H9 (cell line): ENCODE measurements around the gene FAM193A. TPM values are rescaled to one million over a fixed set of nuclear protein-coding genes. Genes with fewer than 3 reads are reported as not detected.
A peak's percentile ranks its signal among the peaks of the same experiment; 100 is the strongest.

ENCODE experiments used
- DNase-seq: peaks from one replicate; pipeline ENCODE4 v3.0.0-alpha.2; 2017
- H2AFZ ChIP-seq: one replicate; pipeline ENCODE4 v1.6.1; 2013; ENCODE audit warnings: mild to moderate bottlenecking, low read length, control low read depth, moderate library complexity
- H2AK5ac ChIP-seq: 2 replicates; pipeline ENCODE4 v1.6.1; 2013; ENCODE audit warnings: low read length, control low read depth, mixed read lengths; ENCODE audit not compliant: insufficient read length
- H2BK120ac ChIP-seq: one replicate; pipeline ENCODE4 v1.6.1; 2013; ENCODE audit warnings: low read depth, mild to moderate bottlenecking, low read length, control low read depth, inconsistent platforms; ENCODE audit not compliant: poor library complexity, severe bottlenecking
- H2BK12ac ChIP-seq: 2 replicates; pipeline ENCODE4 v1.6.1; 2013; ENCODE audit warnings: low read length, control low read depth, mixed read lengths, low read depth; ENCODE audit not compliant: insufficient read length
- H2BK15ac ChIP-seq: 2 replicates; pipeline ENCODE4 v1.6.1; 2013; ENCODE audit warnings: low read depth, low read length, control low read depth
- H2BK20ac ChIP-seq: one replicate; pipeline ENCODE4 v1.6.1; 2013; ENCODE audit warnings: low read depth, mild to moderate bottlenecking, low read length, control low read depth, inconsistent platforms; ENCODE audit not compliant: poor library complexity, severe bottlenecking
- H2BK5ac ChIP-seq: 2 replicates; pipeline ENCODE4 v1.6.1; 2013; ENCODE audit warnings: low read length, control low read depth, mixed read lengths; ENCODE audit not compliant: insufficient read length
- H3K14ac ChIP-seq: 2 replicates; pipeline ENCODE4 v1.6.1; 2013; ENCODE audit warnings: low read length, control low read depth; ENCODE audit not compliant: insufficient read depth
- H3K18ac ChIP-seq: 2 replicates; pipeline ENCODE4 v1.6.1; 2013; ENCODE audit warnings: low read depth, mild to moderate bottlenecking, mixed read lengths, low read length, control low read depth; ENCODE audit not compliant: insufficient read length
- H3K23ac ChIP-seq: 2 replicates; pipeline ENCODE4 v1.6.1; 2013; ENCODE audit warnings: low read length, control low read depth, mixed read lengths, low read depth; ENCODE audit not compliant: insufficient read length
- H3K23me2 ChIP-seq: 2 replicates; pipeline ENCODE4 v1.6.1; 2013; ENCODE audit warnings: low read depth, mild to moderate bottlenecking, mixed read lengths, low read length, control low read depth; ENCODE audit not compliant: insufficient read length, poor library complexity, severe bottlenecking
- H3K27ac ChIP-seq: 2 replicates; pipeline ENCODE4 v1.5.1; 2013; ENCODE audit warnings: low read length, control low read depth, mixed read lengths, low read depth; ENCODE audit not compliant: insufficient read length
- H3K27me3 ChIP-seq: 2 replicates; pipeline ENCODE4 v1.6.1; 2013; ENCODE audit warnings: low read length, control low read depth, inconsistent platforms; ENCODE audit not compliant: insufficient read depth
- H3K4ac ChIP-seq: 2 replicates; pipeline ENCODE4 v1.6.1; 2013; ENCODE audit warnings: low read depth, mild to moderate bottlenecking, control low read depth, inconsistent platforms, low read length, moderate library complexity
- H3K4me1 ChIP-seq: 2 replicates; pipeline ENCODE4 v1.6.1; 2013; ENCODE audit warnings: low read length, control low read depth, inconsistent platforms; ENCODE audit not compliant: insufficient read depth
- H3K4me2 ChIP-seq: 2 replicates; pipeline ENCODE4 v1.6.1; 2013; ENCODE audit warnings: low read length, control low read depth, mixed read lengths; ENCODE audit not compliant: insufficient read length, insufficient read depth
- H3K56ac ChIP-seq: 2 replicates; pipeline ENCODE4 v1.6.1; 2013; ENCODE audit warnings: low read depth, mild to moderate bottlenecking, mixed read lengths, low read length, control low read depth; ENCODE audit not compliant: insufficient read length
- H3K79me1 ChIP-seq: 2 replicates; pipeline ENCODE4 v1.6.1; 2013; ENCODE audit warnings: low read depth, mild to moderate bottlenecking, moderate library complexity, low read length, control low read depth, inconsistent platforms; ENCODE audit not compliant: insufficient read depth, poor library complexity, severe bottlenecking
- H3K79me2 ChIP-seq: 2 replicates; pipeline ENCODE4 v1.6.1; 2013; ENCODE audit warnings: low read length, control low read depth, inconsistent platforms; ENCODE audit not compliant: insufficient read depth
- H3K9ac ChIP-seq: 2 replicates; pipeline ENCODE4 v1.6.1; 2013; ENCODE audit warnings: low read length, control low read depth, mixed read lengths; ENCODE audit not compliant: insufficient read length; ENCODE audit errors: extremely low read depth
- H3K9me3 ChIP-seq: one replicate; pipeline ENCODE4 v1.6.1; 2013; ENCODE audit warnings: low read depth, low read length, inconsistent platforms; ENCODE audit not compliant: control insufficient read depth
- H3T11ph ChIP-seq: one replicate; pipeline ENCODE4 v1.6.1; 2013; ENCODE audit warnings: mild to moderate bottlenecking, low read length, control low read depth, inconsistent platforms
- H4K20me1 ChIP-seq: one replicate; pipeline ENCODE4 v1.6.1; 2013; ENCODE audit not compliant: control insufficient read depth, insufficient read length, insufficient read depth
- H4K5ac ChIP-seq: 2 replicates; pipeline ENCODE4 v1.6.1; 2013; ENCODE audit warnings: low read depth, mild to moderate bottlenecking, mixed read lengths, low read length, control low read depth; ENCODE audit not compliant: insufficient read length
- H4K8ac ChIP-seq: replicated peaks from 2 replicates; pipeline ENCODE4 v1.6.1; 2013; ENCODE audit warnings: low read length, control low read depth, mixed read lengths, low read depth; ENCODE audit not compliant: insufficient read length
- H4K91ac ChIP-seq: 2 replicates; pipeline ENCODE4 v1.6.1; 2013; ENCODE audit warnings: low read depth, mild to moderate bottlenecking, moderate library complexity, mixed read lengths, low read length, control low read depth; ENCODE audit not compliant: insufficient read length
- H3K27ac Mint-ChIP-seq, 3 experiments: 2 replicates in 2 of 3; 3 replicates in 1 of 3; pipeline ENCODE4 v1.8.0; 2020 to 2021; ENCODE audit warnings: mixed read lengths in 3 of 3, mild to moderate bottlenecking in 1 of 3, moderate library complexity in 1 of 3
- H3K27me3 Mint-ChIP-seq: 2 replicates; pipeline ENCODE4 v1.8.0; 2021; ENCODE audit warnings: low read depth, mild to moderate bottlenecking, moderate library complexity, mixed read lengths
- H3K36me3 Mint-ChIP-seq, 3 experiments: 2 replicates in 2 of 3; 3 replicates in 1 of 3; pipeline ENCODE4 v1.8.0; 2020 to 2021; ENCODE audit warnings: low read depth in 3 of 3, mixed read lengths in 3 of 3; ENCODE audit not compliant: insufficient read depth in 1 of 3
- H3K4me1 Mint-ChIP-seq, 2 experiments: 2 replicates each; pipeline ENCODE4 v1.8.0; 2020; ENCODE audit warnings: mixed read lengths in 2 of 2
- H3K4me3 Mint-ChIP-seq, 2 experiments: 2 replicates in 1 of 2; 3 replicates in 1 of 2; pipeline ENCODE4 v1.8.0; 2020 to 2021; ENCODE audit warnings: mild to moderate bottlenecking in 2 of 2, mixed read lengths in 2 of 2, moderate library complexity in 1 of 2
- H3K9me3 Mint-ChIP-seq, 2 experiments: 2 replicates in 1 of 2; 3 replicates in 1 of 2; pipeline ENCODE4 v1.8.0; 2020; ENCODE audit warnings: mild to moderate bottlenecking in 2 of 2, mixed read lengths in 2 of 2, moderate library complexity in 1 of 2
- WGBS: extraction: QIAGEN DNeasy Blood & Tissue Kit; methylation state at CpG from one replicate; pipeline ENCODE4 v1.1.7; 2013; ENCODE audit warnings: missing lambda C conversion rate, low lambda C conversion rate, mixed read lengths; ENCODE audit not compliant: insufficient read length; ENCODE audit errors: extremely low coverage; 5-methylcytosine and 5-hydroxymethylcytosine counted together
- total RNA-seq: library from RNA; stranded (reverse); gene quantifications from 2 replicates; pipeline ENCODE4 v1.2.1, GENCODE V29; 2021
- TF ChIP-seq, protein P1 (sequence below): fragments of 200-600 bp; sonication (generic); conservative IDR thresholded peaks from 3 replicates; pipeline ENCODE4 v1.8.0; 2021; ENCODE audit warnings: antibody characterized with exemption, mild to moderate bottlenecking

FAM193A gene
- total RNA-seq, 1 experiment from 2014 or later = 36.9 TPM

DNA sequence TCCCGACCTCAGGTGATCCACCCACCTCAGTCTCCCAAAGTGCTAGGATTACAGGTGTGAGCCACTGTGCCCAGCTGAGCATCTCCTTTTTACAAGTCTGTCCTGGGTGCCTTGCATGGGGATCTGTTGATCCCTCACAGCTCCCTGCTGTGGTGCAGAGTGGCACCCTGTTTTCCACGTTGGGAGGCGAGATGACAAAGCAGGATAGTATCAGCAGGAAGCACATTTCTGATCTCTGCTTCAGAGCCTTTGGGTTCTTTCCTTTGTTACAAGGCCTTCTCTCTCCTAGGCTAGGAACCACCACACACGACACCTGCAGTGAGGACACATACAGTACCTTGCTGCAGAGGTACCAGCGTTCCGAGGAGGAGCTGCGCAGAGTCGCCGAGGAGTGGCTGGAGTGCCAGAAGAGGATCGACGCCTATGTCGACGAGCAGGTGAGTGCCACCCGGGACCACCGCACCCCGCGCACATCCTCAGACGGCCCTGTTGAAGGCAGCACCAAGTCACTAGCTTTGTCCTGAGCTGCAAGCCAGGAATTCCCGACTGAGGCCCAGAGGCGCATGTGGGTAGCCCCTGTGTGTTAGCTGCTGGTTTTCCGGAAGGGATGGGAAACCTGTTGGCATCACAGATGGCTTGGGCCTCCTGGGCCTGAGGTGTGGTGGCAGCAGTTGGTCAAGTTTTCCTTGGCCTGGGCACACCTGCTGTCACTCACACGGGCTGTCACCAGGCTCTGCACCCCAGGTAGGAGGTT is 110.1 kb downstream of the FAM193A start:
- no peaks in the 10 kb centered on the region for H3K27me3 Mint-ChIP-seq
- H3K18ac ChIP-seq = no peak overlapping the region
- no peaks in the 10 kb centered on the region for H4K20me1 ChIP-seq
- H3K4me3 Mint-ChIP-seq = no peak overlapping the region
- no peak overlapping the region for H4K5ac ChIP-seq
- peak overlapping the region in 1 of 3 experiments; percentile 82; a peak in 1 of 7 replicates for H3K27ac Mint-ChIP-seq
- H3K14ac ChIP-seq = no peak overlapping the region
- no peaks in the 10 kb centered on the region for H3K79me2 ChIP-seq
- H2AK5ac ChIP-seq = no peak overlapping the region
- no peaks in the 10 kb centered on the region for H3K9me3 ChIP-seq
- no peak overlapping the region for H2BK5ac ChIP-seq
- H4K91ac ChIP-seq = no peak overlapping the region
- no peak overlapping the region for H3K4me2 ChIP-seq
- H2BK20ac ChIP-seq = no peak overlapping the region
- H3K9me3 Mint-ChIP-seq = no peaks in the 10 kb centered on the region
- TF ChIP-seq, protein P1, sequence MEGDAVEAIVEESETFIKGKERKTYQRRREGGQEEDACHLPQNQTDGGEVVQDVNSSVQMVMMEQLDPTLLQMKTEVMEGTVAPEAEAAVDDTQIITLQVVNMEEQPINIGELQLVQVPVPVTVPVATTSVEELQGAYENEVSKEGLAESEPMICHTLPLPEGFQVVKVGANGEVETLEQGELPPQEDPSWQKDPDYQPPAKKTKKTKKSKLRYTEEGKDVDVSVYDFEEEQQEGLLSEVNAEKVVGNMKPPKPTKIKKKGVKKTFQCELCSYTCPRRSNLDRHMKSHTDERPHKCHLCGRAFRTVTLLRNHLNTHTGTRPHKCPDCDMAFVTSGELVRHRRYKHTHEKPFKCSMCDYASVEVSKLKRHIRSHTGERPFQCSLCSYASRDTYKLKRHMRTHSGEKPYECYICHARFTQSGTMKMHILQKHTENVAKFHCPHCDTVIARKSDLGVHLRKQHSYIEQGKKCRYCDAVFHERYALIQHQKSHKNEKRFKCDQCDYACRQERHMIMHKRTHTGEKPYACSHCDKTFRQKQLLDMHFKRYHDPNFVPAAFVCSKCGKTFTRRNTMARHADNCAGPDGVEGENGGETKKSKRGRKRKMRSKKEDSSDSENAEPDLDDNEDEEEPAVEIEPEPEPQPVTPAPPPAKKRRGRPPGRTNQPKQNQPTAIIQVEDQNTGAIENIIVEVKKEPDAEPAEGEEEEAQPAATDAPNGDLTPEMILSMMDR = no peak
- no peak overlapping the region for H3K27ac ChIP-seq
- no peak overlapping the region for H3K9ac ChIP-seq
- no peak overlapping the region for H2BK120ac ChIP-seq
- no peaks in the 10 kb centered on the region for H3K79me1 ChIP-seq
- no peak overlapping the region for H3K23ac ChIP-seq
- H3K36me3 Mint-ChIP-seq = peaks cover 29 to 81% (median 53%) of the 10 kb centered on the region in 3 experiments
- H2BK12ac ChIP-seq = no peak overlapping the region
- no peak overlapping the region for H2AFZ ChIP-seq
- no peaks in the 10 kb centered on the region for H3K4me1 ChIP-seq
- no peak overlapping the region for H3T11ph ChIP-seq
- H3K27me3 ChIP-seq = no peaks in the 10 kb centered on the region
- H4K8ac ChIP-seq = no peak overlapping the region
- DNase-seq = no peak
- no peak overlapping the region for H3K4ac ChIP-seq
- H3K4me1 Mint-ChIP-seq = peaks cover 3 to 4% of the 10 kb centered on the region in 2 experiments; a peak in 2 of 4 replicates
- no peak overlapping the region for H2BK15ac ChIP-seq
- no peak overlapping the region for H3K56ac ChIP-seq
- H3K23me2 ChIP-seq = no peaks in the 10 kb centered on the region
- WGBS = no CpG with 5 or more reads among the region's 22 CpGs
